HG03558 (cell line): Measurements from ENCODE around the gene TSPAN17.

Source experiments
- ATAC-seq: cut with Tn5 transposase; IDR thresholded peaks from one replicate; pipeline ENCODE4 v1.9.1; 2021; ENCODE audit warnings: moderate number of reproducible peaks; ENCODE audit not compliant: unreplicated experiment; ENCODE audit errors: extremely low read depth

Gene TSPAN17

GRCh38 chr5:176620333-176620981 is 26.8 kb upstream of the TSPAN17 start:
- ATAC-seq = no peak

GRCh38 chr5:176621661-176622079 is 25.6 kb upstream of the TSPAN17 start:
- no peak for ATAC-seq

GRCh38 chr5:176624142-176624541 is 23.1 kb upstream of the TSPAN17 start:
- no peak for ATAC-seq

- no peak for ATAC-seq
These were observed 22.3 kb upstream of the TSPAN17 start for GRCh38 chr5:176624938-176625337.

- ATAC-seq = no peak
These were observed 21.8 kb upstream of the TSPAN17 start for GRCh38 chr5:176625512-176625911.

GRCh38 chr5:176625966-176626875 is 21.1 kb upstream of the TSPAN17 start:
- no peak for ATAC-seq

GRCh38 chr5:176626876-176627236 is 20.4 kb upstream of the TSPAN17 start:
- no peak for ATAC-seq

- no peak for ATAC-seq
These were observed 19.7 kb upstream of the TSPAN17 start for GRCh38 chr5:176627582-176627981.

GRCh38 chr5:176628406-176629228 is 18.7 kb upstream of the TSPAN17 start:
- no peak for ATAC-seq

- no peak for ATAC-seq
These were observed 17.9 kb upstream of the TSPAN17 start for GRCh38 chr5:176629317-176629852.

- ATAC-seq = no peak
These were observed 17.2 kb upstream of the TSPAN17 start, which contains the start of the genes EIF4E1B and SNCB for GRCh38 chr5:176629853-176630680. EIF4E1B (plus strand) TSS chr5:176630675; CDS start chr5:176642788, 12,113 bp downstream. SNCB (minus strand) TSS chr5:176630534; CDS start chr5:176629654, 880 bp downstream.

GRCh38 chr5:176630681-176631222 is 16.5 kb upstream of the TSPAN17 start:
- ATAC-seq = no peak

GRCh38 chr5:176631383-176632200 is 15.7 kb upstream of the TSPAN17 start:
- no peak for ATAC-seq

GRCh38 chr5:176632745-176633144 is 14.5 kb upstream of the TSPAN17 start:
- no peak for ATAC-seq

GRCh38 chr5:176633598-176633997 is 13.7 kb upstream of the TSPAN17 start:
- ATAC-seq = no peak

GRCh38 chr5:176636426-176636825 is 10.9 kb upstream of the TSPAN17 start:
- no peak for ATAC-seq

GRCh38 chr5:176637556-176637955 is 9.7 kb upstream of the TSPAN17 start:
- ATAC-seq = no peak

- no peak for ATAC-seq
These were observed 8.8 kb upstream of the TSPAN17 start for GRCh38 chr5:176638437-176638836.
